ENCODE data around the gene PLCH2.

- TF ChIP-seq CTCF (IDR thresholded peaks at IDR 0.05) (no peak), POLR2A (IDR thresholded peaks at IDR 0.05) (no peak)
These were observed 45.5 kb upstream of the PLCH2 start for GRCh38 chr1:2430592-2430973.
